Bronchial epithelial cell (primary cell): ENCODE measurements around the gene ELMO2. TPM values are rescaled to one million over a fixed set of nuclear protein-coding genes. Genes with fewer than 3 reads are reported as not detected.

ENCODE experiments used
- DNase-seq: peaks from one replicate; pipeline ENCODE4 v3.0.0-alpha.2; 2010; ENCODE audit warnings: low read depth
- FAIRE-seq: peaks from 2 replicates; lab custom pipeline; 2011; peaks lifted over from hg19 to GRCh38; lab: Jason Lieb, UNC
- H3K27me3 ChIP-seq: 2 replicates; pipeline ENCODE4 v1.5.1; 2011; ENCODE audit warnings: low read length; ENCODE audit not compliant: control insufficient read depth, insufficient read depth
- H3K36me3 ChIP-seq: 2 replicates; pipeline ENCODE4 v1.5.1; 2011; ENCODE audit warnings: low read length; ENCODE audit not compliant: control insufficient read depth, insufficient read depth
- H3K4me3 ChIP-seq: 2 replicates; pipeline ENCODE4 v1.5.1; 2011; ENCODE audit warnings: mild to moderate bottlenecking, low read depth, low read length, control low read depth
- CTCF ChIP-seq: IDR thresholded peaks from 2 replicates; pipeline ENCODE4 v1.5.1; 2011; ENCODE audit warnings: mild to moderate bottlenecking, moderate library complexity, low read length, control low read depth, inconsistent platforms; ENCODE audit not compliant: insufficient read depth, severe bottlenecking
- total RNA-seq: library from RNA; depleted of rRNA; stranded (reverse); fragments of >200 nt; gene quantifications from 2 replicates; pipeline ENCODE4 v1.2.1, GENCODE V29; 2014

Gene ELMO2
- total RNA-seq, 1 donor from 2014 or later, result 15.5 TPM

GRCh38 chr20:46350986-46351267, 55.5 kb downstream of the ELMO2 start:
- TF ChIP-seq CTCF, result no peak
- Histone ChIP-seq H3K27me3 (no peaks in the 10 kb centered on the region), H3K36me3 (peaks cover 20% of the 10 kb centered on the region), H3K4me3 (no peak overlapping the region)
- DNase-seq (no peak), FAIRE-seq (no peak)

- FAIRE-seq (no peak), DNase-seq (peak; percentile 24)
- Histone ChIP-seq H3K27me3 (no peaks in the 10 kb centered on the region), H3K4me3 (no peak overlapping the region), H3K36me3 (peaks cover 20% of the 10 kb centered on the region)
- TF ChIP-seq CTCF, result no peak
Measured at GRCh38 chr20:46350201-46350985, 56.0 kb downstream of the ELMO2 start.

- FAIRE-seq, result no peak
- TF ChIP-seq CTCF, result no peak
Measured at GRCh38 chr20:46349742-46350056, 56.7 kb downstream of the ELMO2 start.

GRCh38 chr20:46349035-46349741, 57.2 kb downstream of the ELMO2 start:
- H3K4me3 ChIP-seq, result no peak overlapping the region
- H3K36me3 ChIP-seq, result peaks cover 14% of the 10 kb centered on the region
- H3K27me3 ChIP-seq, result peaks cover 2% of the 10 kb centered on the region
- TF ChIP-seq CTCF, result peak; percentile 79
- DNase-seq, result peak; percentile 20
- no peak for FAIRE-seq

More at GRCh38 chr20:46349742-46350056, 56.7 kb downstream of the ELMO2 start:
- no peak for DNase-seq
- no peaks in the 10 kb centered on the region for H3K27me3 ChIP-seq
- peaks cover 16% of the 10 kb centered on the region for H3K36me3 ChIP-seq
- no peak overlapping the region for H3K4me3 ChIP-seq

GRCh38 chr20:46347841-46348803, 58.3 kb downstream of the ELMO2 start:
- Histone ChIP-seq H3K4me3 (no peak overlapping the region), H3K36me3 (peaks cover 12% of the 10 kb centered on the region), H3K27me3 (peaks cover 8% of the 10 kb centered on the region)
- FAIRE-seq (no peak), DNase-seq (no peak)
- no peak for TF ChIP-seq CTCF
